NCI-H187 (cell line): ENCODE data around the gene KCNH8.
"Not testable (repeated sequence)": the region's sequence is repeated elsewhere in the genome, so short reads cannot be mapped to it uniquely, and the experiment has no call there.

Experiments
- DNase-seq, 2 experiments: peaks; one replicate each; lab custom pipeline; 2025; lab: John Stamatoyannopoulos, UW

KCNH8 gene

DNA sequence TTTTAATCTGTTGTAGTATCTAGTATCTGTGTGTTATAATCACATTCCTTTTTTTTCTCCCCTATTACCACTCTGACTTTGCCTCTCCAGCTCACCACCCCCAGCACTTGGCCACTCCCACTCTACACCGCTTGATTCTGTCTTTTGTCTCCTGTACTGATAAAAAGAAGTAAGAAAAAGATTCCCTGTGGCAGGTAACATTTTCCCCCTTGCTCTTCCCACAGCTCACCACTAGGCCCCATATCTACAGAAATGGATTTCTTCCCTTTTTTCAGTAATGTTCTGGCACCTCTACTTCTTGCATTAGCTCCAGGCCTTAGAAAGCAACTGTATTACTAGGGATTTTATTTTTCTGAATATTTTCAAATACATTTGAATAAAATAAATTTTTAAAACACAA is 25.6 kb downstream of the KCNH8 start:
- no peak for DNase-seq

- no peak for DNase-seq
These were observed 35.3 kb downstream of the KCNH8 start for GRCh38 chr3:19183584-19183983.

- no peak for DNase-seq
These were observed 41.8 kb downstream of the KCNH8 start for GRCh38 chr3:19190126-19190525.

DNA sequence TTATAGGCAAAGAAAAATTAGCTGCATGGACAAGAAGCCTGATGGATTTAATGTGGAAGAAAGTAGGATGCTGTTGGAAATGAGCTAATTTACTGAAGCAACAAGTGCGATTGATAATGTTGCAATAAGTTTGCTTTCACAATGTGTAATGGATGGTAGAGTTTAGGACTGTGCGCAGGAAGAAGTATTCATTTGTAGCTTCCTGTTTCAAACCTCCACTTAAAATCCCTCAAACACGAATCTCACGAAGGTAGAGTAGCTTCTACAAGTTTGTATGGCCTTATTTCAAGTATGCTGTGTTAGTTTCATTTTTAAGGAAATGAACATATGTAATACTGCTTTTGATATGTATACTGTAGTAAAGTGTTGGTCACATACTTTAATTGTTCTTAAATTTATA is 42.3 kb downstream of the KCNH8 start:
- no peak for DNase-seq

DNA sequence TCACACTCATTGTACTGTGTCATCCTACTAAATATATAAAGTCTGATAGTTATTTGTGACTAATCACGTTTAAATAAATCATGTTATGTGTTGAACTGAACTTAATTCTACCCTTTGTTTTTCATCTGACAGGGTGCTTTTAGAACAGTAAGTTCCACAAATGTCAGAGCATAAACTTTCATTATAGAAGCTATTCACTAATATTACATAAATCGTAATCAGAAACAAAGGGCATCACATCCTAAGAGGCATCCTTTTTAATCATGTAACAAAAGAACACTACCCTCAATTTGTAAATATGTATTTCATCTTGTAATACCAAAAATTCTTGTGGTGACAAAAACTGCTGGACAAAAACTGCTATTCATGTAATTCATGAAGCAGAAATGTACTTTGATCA is 50.8 kb downstream of the KCNH8 start:
- DNase-seq = no peak

DNA sequence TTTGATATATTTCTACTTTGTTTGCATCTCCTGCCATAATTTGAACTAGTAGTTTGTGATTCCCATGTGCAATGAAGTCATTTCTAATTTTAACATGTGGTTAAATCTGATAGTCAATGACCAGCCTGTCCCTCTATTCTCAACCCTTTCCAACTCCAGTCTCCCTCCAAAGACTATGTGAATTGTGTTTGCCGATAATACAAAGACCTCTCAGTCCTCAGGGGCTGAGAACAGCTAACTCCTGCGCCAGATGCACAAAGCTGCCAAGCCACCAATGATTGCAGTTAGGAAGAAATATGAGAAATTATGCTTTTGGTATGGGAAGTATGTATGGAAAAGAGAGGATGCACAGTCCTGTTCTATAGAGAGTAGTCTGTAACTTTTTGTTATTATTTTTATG is 54.0 kb downstream of the KCNH8 start:
- no peak for DNase-seq

GRCh38 chr3:19202754-19203153 is 54.4 kb downstream of the KCNH8 start:
- no peak for DNase-seq

GRCh38 chr3:19206540-19206939 is 58.2 kb downstream of the KCNH8 start:
- no peak for DNase-seq

- no peak for DNase-seq
These were observed 65.4 kb downstream of the KCNH8 start for GRCh38 chr3:19213603-19214220.

DNA sequence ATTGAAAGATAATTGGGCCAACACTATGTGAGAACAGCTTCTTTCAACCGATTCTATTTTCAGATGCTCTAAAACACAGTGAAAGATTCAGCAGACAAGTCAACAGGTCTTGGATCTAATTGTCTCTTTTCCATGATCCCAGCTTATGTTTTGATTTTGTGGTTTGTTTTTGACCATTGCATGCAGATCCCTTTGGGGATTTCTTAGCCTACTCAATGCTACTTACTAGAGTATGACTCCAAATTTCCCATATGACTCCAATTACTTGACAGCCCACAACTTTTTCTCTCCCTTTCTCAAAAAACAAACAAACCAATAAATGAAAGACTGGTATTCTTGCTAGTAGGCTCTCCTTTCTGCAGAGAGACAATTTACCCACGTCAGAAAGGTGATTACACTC is 67.1 kb downstream of the KCNH8 start:
- no peak for DNase-seq

- DNase-seq = no peak
These were observed 68.5 kb downstream of the KCNH8 start for GRCh38 chr3:19216669-19217337.

DNA sequence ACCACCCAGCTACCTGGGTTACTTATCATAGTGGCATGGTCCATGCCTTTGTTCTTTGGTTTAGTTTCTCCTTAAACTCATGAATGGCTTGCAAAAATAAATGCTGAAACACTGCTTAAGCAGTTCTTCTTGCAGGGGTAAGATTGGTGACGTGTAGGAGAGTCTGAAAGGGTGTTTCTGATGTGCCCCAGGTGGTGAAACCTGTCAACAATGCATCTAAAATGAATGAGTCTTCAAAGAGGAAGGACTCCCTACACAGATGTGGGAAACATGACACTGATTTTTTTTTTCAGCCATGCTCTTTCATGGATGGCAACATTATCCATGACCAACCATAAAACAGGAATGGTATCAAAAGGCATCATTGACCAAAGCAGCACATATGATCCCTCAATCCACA is 72.0 kb downstream of the KCNH8 start:
- no peak for DNase-seq

DNA sequence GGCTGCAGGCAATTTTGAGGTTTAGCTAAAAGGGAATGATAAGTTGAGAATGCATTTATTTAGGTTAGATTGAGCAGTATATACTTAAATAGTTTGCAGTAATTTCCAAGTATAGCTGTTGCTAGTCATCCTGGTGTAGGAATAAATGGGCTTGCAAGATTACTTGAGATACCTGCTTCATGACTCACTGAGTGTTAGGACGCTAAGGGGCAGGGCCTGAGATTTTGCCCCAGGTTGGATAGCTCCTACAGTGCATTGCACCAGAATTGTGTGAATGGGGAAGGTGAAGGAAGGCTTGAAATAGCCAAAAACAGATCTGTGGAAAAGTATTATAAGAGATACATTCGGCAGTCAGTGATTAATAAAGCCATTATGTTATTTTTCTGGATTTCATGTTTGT is 72.8 kb downstream of the KCNH8 start:
- DNase-seq = no peak

DNA sequence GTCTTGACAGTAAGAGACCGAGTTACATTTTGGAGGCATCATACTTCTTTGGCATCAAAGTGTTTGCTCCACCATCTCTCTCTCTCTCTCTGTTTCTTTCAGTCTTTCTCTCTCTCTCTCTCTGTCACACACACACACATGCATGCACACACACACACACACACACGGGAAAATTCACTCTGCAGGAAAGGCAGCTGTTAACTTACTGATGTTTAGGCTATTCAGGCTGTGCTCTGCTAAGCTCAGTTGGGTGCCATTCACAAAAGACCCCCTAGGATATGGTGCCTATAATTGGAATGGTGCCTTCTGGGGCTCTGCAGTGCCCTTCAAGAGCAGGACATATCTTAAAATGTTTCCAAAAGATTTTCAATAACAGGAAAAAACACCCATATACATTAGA is 78.2 kb downstream of the KCNH8 start:
- DNase-seq = no peak

DNA sequence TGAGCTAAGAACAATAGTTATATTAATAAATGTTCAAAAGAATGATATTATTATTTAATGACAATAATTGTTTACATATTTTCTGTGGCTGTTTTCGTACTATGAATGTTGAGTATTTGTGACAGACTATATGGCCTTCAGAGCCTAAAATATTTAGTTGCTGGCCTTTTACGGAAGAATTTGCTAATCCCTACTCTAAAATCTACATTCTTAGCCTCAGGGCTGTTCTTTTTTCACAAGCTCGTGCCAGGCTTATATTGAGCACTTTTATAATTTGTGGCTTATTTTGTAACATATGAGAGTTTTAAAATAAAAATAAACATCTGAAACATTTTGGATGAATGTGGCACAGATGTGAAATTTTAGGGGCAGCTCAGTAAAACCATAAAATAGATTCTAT is 79.9 kb downstream of the KCNH8 start:
- no peak for DNase-seq

DNA sequence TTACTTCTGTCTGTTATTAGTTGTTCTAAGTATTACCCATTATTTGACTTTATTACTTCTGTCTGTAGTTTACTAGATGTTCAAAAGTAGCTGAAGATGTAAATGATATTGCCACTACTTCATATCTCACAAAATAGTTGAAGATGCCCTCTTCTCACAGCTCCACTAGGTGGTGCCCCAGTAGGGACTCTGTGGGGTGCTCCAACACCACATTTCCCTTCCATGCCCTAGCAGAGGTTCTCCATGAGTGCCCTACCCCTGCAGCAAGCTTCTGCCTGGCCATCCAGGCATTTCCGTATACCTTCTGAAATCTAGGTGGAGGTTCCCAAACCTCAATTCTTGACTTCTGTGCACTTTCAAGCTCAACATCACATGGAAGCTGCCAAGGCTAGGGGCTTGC is 80.8 kb downstream of the KCNH8 start:
- DNase-seq = no peak

DNA sequence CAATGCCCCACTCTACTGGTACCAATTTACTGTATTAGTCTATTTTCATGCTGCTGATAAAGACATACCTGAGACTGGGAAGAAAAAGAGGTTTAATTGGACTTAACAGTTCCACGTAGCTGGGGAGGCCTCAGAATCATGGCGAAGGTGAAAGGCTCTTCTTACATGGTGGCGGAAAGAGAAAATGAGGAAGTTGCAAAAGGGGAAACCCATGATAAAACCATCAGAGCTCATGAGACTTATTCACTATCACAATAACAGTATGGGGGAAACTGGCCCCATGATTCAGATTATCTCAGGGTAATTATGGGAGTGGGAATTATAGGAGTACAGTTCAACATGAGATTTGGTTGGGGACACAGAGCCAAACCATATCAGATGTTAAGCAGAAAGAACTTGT is 81.6 kb downstream of the KCNH8 start:
- not testable (repeated sequence) for DNase-seq

DNA sequence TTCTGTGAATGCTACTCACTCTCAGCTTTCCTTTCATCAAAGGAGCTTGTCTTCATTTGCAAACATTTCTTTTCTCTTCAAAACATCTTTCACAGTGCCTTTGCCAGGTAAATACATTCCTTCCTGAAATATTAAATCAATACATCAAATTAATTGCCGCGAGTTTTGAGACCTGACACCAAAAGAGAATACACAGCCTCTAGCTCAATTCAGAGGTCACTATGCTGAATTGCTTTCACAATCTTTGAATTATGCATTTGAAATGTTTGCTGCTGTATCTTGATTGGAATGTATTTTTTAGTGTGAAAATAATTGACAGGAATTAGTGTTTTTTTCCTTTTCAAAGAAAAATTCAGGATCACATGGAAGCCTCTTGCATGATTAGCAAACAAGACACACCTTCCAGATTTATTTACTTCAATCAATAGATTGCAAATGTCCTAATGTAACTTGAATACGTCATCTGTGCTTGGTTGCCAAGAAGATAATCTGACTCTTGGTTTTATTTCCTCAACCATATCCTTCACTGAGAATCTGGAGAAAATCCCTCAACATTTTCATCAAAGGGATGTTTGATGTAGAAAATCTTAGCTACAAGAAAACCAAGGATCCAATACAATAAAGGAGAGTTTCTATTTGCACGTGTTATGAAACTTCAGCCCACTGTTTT is 83.6 kb downstream of the KCNH8 start:
- no peak for DNase-seq

DNA sequence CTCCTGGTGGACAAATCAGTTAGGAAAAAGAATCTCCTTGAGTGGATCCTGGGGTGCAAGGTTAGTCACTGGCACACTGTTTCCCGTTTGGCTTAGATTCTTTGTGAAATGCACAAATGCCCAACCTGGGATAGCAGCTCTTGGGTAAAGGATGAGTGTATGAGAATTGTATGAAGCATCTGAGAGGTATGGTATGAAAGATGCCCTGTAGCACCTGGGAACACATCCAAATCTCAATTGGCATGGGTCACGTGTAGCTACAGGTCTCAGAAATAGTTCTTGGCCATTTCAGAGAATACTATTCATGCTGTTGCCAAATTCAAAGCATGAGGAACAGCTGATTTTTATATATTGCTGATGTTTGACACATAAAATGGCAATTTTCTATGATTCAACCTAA is 84.3 kb downstream of the KCNH8 start:
- no peak for DNase-seq

GRCh38 chr3:19233882-19234784 is 85.8 kb downstream of the KCNH8 start:
- DNase-seq = not testable (repeated sequence)

GRCh38 chr3:19248143-19248542 is 99.8 kb downstream of the KCNH8 start:
- DNase-seq = no peak

DNA sequence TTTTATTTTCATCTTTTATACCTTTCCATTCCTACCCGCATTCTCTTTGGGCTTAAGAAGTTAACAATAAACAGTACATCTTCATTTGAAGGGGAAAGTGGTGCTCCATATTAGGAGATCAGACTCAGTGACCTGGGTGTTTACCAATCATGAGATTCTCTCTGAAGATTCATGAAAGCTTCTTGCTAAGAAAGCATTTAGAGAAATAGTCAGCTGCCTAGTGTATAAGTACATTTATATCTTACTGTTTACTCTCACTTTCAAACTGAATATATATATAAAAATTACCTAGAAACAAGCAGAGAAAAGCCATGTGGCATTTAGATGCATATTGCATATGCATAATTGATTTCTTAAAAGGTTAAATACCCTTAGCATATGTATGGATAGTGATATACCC is 100.5 kb downstream of the KCNH8 start:
- no peak for DNase-seq
